GM18858 (cell line): ENCODE data around the gene CREB5.

Source experiments
- ATAC-seq: cut with Tn5 transposase; IDR thresholded peaks from one replicate; pipeline ENCODE4 v1.9.1; 2021; ENCODE audit not compliant: unreplicated experiment

The CREB5 gene

DNA sequence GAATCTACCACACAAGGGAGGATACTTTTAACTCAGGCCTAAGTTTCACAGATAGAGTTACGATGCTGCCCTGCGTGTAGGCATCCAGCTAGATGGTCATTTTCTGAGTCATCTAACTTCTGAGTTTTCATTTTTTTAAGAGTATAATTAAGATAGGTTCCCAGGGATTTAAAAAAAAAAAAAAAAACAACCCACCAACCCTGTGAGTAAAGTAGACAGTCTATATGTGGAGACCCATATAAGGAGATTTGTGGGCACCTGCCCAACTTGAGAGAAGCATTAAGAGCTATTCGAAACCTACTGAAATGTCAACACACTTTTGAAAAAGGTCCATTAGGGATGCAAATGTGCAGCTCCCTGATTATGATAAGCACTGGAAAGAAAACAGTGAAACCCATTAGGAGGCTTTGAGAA, 288.5 kb downstream of the CREB5 start:
- ATAC-seq: no peak

DNA sequence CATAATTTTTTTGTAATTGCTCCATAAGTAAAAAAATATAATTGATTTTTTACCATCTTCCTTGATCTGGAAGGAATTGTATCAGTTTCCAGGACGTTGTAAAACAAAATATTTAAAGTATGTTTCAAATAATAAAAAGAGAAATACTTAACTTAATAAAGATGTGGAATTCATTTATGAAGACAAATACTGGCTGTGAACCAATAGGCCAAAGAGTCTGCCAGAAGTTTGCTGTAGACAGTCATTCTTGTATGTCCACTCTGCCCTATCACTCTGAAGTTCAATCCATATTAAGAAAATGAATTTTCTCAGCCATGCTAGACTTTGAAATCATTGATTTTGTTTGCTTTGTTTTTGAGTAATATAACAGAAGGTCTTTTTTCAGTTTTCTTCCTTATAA, 289.4 kb downstream of the CREB5 start:
- no peak for ATAC-seq

DNA sequence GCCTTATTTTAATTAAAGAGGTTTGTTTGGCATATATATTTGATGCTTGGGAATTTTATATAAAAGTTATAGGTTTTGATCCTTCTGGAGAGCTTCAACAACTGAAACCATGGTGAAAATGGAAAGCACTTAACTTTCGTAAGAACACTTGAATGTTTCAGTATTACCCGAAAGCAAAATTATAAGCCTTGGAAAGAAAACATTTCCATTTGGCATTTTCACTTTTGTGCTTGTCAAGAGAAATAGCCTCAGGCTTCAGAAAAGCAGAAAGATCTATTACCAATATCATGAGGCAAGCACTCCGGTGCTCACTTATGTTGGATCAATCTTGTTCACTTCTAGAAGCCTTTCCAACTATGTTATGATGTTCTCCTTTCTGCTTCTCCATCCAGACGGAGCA, 289.9 kb downstream of the CREB5 start:
- no peak for ATAC-seq

DNA sequence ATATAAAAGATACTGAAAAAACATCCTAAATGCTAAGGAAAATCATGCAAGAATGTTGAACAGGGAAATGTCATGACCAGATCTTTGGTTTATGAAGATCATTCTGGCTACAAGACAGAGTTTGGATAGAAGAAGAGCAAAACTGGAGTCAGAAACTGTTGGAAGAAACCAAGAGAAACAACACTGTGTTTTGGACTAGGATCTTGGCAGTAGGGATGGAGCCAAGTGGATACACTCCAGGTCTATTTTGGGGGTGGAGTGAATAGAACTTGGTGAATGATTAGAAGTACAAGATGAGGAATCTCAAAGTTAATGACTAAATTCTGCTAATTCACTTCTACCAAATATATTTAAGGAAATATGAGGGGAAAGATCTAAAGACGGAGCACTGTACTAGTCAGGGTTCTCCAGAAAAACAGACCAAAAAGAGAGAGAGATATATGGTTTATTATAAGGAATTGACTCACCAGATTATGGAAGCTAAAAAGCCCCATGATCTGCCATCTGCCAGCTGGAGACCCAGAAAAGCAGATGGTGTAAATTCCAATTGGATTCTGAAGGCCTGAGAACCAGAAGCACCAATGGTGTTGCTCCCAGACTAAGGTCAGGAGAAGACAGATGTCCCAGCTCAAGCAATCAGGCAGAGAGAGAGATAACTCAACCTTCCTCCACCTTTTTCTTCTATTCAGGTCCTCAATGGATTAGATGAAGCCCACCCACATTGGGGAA, 290.9 kb downstream of the CREB5 start:
- no peak for ATAC-seq

DNA sequence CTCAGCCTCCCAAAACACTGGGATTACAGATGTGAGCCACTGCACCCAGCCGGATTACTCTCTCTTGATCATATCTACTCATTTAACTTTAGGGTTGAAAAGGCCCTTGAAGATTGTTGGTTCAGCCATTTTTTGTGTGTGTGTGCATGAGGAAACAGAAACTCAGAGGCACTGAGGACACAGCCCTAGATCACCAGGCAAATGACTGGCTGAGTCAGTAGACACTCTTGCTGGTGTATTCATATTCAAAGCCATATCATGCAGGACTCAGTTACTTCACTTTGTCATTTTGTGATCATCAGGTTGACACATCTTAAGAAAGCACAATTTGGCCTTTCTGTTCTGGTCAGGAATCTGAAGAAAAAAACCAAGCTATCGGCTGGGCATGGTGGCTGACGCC, 292.4 kb downstream of the CREB5 start:
- no peak for ATAC-seq

DNA sequence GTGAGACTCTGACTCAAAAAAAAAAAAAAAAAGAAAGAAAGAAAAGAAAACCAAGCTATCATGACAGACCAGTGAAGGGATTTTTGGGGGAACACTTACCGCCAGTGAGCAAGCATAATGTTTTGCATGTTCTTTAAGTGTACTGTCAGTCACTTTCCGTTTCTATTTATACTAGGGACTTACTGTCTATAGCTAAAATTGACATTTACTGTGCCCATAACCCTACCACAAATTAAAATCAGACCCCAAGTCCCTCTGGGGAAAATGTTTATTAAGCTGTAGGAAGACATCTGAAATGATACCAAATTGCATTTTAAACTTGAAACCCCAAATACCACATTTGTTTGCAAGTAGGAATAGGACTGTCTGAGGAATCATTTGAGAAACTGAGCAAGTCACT, 293.0 kb downstream of the CREB5 start:
- peak; percentile 88 for ATAC-seq

DNA sequence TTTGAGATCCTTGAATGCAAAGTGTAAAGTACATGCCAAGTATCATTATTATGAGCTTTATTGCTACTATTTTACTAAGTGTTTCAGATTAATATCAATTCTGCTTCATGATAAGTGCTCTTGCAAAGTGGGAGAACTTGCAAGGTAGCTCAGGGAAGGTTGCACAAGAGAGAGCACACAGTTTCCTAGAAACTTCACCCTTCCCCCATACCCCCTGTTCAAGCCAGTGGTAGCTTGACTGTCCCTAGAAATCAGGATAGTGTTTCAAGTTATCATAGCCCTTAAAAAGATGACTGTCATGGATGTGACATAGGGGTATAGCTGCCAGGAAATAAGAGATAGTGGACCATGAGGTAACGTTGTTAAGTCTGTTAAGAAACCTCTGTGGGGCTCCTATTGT, 294.3 kb downstream of the CREB5 start:
- ATAC-seq: no peak

DNA sequence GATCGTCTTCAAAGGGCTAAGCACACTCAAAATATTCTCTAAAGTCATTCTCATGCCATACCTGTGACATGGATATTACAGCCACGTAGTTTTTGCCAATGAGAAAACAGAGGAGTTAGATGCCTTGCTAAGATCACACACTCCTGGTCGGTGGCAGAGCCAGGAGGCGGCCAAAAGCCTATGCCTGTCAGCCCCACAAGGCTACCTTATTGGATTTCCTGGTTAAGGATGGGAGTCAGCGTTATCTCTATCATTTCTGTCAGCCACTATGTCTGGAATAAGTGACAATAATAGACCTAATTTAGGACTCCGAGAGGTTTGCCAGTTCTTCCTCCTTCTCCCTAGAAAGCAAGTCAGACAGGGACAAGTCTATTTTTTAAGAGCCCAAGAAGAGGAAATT, 295.0 kb downstream of the CREB5 start:
- no peak for ATAC-seq

DNA sequence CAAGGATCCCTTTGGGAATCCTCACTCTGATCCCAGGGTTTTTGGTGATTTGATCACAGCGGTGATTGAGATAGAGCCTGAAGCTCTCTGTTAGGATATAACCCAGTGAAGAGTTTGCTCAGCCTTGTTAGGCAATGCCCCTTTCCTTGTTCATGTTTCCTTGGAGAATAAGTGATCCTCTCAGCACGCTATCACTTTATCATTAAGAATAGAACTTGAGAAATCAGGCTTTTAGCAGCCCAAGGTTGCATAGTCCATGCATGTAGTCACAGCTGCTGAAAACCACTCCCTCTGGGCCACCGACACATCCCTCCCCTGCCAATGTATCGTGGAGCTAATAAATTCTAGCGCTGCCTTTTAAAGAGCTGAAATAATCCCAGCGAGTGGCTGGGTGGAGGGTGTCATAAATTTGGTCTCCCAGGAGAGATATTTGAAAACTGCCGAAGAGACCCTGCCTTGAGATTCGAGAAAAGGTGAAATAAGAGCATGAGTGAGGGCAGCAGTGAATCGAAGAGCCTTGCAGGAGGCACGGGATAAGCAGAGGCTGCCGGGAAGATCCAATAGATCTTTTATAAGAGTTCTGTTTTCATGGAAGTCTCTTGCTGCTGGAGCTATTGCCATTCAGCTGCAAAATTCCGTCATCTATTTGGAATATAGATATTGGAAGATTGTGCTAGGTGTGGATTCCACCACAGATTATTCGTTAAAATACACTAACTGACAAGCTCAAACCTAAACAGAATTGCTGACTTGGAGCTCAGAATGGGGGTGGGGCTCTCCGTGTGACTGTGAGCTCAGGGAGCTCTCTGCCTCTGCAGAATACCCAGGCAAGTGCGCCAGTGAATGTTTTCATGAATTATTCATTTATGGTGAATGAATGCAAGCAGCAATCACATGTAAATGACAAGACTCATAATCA, 296.0 kb downstream of the CREB5 start:
- ATAC-seq: no peak

DNA sequence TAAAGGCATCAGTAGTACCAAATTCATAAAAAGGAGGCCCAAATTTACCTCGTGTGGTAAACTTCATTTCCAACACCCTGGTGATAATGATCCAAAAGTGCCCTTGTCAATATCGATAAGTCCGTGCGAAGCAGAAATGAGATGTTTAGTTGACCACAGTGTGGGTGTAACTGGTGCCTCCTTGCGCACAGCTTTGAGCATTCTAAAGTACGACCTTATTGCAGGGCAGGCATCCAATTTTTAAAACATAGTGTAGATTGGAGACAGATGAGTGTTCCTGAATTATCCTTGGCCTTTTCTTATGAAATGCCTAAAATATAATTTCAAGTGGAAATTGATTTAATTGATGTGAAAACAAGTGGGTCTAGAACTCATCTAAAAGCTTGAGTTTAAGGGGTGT, 297.4 kb downstream of the CREB5 start:
- ATAC-seq: no peak

DNA sequence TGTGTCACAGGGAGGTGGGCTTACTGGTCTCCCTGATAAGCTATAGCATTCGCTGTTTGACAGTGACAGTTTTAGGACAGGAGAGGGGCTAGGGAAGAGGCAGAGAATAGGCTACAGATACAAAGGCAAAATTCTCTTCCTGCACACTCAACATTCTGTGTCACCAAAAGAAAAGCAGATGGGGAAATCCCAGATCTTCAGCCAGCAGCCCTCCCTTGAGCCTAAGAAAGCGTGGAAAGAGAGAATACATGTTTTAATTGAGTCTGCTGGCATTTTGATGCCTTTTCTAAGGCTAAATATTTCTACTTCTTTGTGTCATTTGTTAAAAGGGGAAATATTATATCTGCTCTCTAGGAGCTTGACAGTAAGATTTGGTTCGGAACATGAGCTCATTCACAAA, 298.8 kb downstream of the CREB5 start:
- no peak for ATAC-seq

DNA sequence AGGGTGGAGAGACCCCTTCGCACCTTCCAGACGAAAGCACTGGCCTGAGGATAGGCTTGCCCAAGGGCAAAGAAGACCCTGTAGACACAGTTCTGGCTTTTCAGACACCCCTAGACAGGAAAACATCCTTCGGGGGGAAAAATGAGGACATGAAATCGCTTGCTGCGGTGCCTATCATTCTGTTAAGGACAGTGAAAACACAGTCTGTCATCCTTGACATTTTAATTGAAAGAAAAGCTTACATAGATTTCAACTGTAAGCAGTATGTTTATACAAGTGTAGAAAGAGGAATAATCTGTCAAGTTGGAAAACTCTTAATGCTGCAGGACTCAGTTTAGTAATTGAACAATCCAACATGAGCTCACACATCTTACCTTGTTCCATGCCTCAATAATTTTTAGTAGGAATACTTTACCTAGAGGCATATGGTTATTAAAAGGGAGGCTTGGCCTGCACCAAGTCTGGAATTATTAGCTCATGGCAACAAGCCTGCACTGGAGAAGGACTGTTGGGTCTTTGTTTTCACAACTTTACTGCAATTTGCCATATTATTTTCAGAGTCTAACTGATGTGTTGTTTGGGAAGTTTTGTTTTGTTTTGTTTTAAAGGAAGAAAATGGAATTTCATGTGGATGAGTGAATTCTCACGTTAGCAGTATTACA, 302.3 kb downstream of the CREB5 start:
- ATAC-seq: no peak

DNA sequence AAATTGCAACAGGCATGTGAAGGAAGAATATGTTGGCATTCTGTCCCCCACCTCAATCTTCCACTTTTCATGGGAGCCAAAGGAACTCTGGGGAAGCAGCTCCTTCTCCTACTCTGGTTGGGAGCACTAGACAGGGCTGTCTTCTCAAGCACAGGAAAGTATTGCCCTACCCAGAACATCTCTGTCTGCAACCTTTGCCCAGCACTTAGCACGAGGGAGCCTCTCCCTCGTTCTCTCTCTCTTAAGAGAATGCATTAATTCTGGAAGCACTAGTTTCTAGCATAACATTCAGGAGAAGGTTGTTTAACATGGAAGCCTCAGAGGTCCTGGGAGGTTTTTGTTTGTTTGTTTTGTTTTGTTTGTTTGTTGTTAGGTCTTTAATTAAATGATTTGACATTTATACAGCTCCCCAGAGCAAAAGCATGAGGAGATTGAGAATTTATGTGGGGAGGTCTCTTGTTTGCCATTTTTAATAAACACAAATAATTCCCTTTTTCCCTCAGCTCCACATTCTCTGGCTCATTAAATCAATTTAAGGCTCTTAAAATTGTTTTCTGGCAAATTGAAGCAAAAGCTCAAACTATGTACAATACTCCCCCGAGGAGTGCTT, 305.2 kb downstream of the CREB5 start:
- ATAC-seq: no peak

DNA sequence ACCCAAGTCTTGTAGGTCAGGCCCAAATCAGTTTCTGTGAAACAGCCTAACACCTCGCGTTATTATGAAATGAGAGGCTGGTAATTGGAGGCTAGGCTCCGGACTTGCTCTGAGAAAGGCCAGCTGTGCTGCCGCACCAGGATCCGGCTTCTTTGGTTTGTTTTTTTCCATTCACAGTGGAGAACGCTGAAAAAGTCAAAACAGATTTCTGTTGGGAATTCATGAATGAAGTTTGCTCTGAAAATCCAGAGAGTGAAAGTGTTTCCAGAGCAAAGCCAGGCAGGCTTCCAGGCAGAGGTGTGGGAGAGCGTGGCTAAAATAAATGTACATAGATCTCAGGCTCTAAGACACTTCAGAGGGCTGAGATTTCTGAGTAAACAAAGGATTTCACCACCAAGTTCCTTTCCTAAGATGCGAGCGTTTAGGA, 305.8 kb downstream of the CREB5 start:
- no peak for ATAC-seq

DNA sequence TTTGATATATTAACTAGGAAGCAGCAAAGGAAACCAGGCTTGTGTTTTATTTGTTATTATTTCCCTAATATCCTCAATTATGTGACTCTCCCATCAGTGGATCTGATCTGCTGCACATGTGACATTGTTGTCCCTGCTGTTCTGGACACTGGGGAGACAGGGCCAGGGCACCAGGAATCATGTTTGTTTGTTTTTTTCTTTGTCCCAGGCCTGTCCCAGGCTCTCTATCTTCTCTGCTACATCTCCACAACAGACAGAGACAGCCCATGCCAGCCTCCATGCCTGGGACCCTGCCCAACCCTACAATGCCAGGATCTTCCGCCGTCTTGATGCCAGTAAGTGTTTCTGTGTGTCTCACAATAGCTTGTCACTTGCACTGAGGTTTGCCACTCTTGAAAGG, 306.2 kb downstream of the CREB5 start:
- ATAC-seq: no peak

DNA sequence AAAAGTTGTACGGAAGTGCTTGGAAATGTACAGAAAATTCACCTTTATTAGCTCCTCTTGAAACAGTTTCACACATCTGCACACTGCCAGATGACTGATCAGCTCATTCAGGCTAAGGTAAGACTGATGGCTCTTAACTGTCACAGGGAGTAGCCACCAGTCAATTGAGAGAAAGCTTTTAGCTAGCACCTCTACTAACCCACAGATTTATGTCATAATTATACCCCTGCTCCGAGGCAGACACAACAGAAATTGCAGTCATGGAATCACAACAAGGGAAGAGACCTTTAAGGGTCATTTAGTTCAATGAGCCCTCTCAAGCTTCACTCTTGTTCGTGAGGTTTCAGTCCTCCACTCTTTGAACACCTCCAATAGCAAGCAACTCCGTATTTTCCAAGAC, 310.4 kb downstream of the CREB5 start:
- no peak for ATAC-seq

DNA sequence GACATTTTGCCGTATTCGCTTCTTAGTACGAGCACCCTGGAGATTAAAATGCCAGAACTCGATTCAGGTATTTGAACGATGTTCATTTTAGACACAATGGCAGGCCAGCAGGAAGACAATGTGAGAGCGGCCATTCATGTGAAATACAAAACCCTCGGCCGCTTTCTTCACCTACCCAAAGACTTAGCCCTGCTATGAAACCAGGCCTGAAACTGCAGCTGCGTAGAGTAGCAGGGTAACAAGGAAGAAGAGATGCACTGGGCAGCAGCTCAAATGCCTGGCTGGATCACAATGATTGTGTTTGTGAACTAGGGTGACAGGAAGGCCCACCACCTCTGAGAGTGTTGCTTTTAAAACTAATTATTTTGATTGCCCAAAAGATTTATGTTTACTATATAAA, 311.0 kb downstream of the CREB5 start:
- no peak for ATAC-seq

DNA sequence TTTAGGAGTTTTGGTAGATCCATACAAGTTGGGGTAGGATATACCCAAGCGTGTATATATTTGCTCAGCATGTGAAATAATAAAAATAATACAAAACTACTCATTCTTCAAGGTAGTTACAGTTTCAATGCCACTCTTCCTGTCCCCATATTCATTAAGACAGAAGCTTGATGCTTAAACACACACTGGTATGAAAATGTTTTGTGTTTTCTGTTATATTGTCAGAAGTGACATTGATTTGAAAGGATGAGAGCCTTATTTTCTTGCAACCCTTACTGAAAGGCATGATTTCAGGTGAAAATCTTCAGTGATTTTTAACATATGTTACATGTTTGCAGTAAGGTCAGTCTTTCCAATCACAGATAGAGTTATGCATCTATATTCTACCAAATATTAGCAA, 312.2 kb downstream of the CREB5 start:
- ATAC-seq: no peak

DNA sequence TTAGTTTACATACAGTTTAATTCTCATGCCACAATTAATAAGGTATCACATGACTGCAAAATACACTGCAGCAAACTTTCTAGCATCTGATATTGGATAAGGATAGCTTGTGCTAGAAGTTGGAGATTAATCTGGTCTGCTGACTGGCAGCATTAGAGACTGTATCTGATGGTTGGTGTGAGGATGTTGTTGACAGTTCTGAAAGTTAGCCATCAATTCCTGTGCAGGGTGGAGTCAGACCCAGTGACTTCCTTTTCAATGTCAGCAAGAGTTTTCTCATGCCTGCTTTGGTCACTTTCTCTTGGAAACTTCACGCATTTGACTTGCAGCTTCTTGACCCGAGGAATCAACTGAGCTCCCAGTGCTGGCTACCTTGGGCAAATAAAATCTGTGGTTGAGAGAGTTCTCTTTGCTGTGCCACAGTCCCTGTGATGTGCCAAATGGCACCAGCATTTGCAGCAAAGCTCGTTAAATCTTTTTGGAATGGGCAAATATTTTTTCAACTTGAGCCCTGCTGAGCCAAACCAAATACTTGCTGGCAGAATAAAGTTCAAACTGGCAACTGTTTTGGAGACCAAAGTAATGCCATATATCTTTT, 312.8 kb downstream of the CREB5 start:
- no peak for ATAC-seq

DNA sequence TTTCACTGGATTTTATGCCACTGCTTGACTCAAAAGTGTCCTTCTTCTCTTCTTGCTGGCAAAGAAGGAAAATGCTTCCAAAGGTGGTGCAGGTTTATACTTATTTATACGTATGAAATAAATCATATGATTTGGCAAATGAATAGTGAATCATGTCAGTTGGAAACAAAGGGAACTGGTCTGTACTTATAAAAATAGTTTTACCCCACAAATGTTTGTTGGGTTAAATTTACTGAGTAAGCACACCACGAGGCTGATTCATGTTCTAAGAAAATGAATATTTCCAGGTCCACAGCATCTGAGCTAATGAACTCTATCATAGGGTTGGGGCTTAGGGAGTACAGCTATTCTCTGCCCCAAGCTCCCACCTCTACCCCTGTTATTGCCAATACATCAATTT, 313.6 kb downstream of the CREB5 start:
- ATAC-seq: no peak

DNA sequence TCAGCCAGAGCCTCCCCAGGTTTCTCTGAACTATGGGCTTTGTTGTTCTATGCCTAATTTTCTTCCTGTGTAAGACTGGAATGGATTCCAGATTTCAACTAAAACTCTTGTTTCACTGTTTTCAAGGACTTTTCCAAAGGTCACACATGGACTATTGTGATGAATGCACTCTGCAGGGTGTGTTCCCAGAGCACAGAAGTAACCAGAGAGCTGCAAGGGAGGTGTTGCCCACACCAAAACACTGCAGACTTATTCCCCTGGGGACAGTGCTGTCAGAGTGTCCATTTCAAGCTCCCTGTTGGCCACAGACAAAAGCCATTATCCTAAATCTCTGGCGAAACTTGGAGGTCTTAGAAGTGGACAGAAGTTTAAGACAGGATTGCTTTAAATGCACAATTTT, 314.2 kb downstream of the CREB5 start:
- ATAC-seq: no peak
